Inflammatory macrophage treated with lipopolysaccharide for 4 hours (primary cell): Measurements from ENCODE around the gene PMFBP1.

Experiments used
- DNase-seq: peaks from one replicate; pipeline ENCODE4 v3.0.0-alpha.2; 2020

Gene PMFBP1

DNA sequence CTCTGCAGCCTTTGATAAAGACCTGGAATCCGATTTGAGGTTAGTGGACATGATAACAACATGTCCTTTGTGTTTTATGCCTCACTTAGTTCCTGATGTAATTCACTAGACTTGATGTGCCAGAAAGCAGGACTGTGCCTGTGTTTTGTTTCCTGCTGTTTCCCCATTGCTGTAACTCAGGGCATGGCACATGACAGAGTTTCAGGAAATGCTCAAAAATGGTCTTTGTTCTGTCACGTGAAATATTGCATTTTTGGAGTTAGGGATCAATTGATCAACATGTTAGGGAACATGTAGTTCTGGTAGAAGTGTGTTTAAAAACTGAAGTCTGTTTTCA is 45.6 kb downstream of the PMFBP1 start:
- DNase-seq, result peak; percentile 46

DNA sequence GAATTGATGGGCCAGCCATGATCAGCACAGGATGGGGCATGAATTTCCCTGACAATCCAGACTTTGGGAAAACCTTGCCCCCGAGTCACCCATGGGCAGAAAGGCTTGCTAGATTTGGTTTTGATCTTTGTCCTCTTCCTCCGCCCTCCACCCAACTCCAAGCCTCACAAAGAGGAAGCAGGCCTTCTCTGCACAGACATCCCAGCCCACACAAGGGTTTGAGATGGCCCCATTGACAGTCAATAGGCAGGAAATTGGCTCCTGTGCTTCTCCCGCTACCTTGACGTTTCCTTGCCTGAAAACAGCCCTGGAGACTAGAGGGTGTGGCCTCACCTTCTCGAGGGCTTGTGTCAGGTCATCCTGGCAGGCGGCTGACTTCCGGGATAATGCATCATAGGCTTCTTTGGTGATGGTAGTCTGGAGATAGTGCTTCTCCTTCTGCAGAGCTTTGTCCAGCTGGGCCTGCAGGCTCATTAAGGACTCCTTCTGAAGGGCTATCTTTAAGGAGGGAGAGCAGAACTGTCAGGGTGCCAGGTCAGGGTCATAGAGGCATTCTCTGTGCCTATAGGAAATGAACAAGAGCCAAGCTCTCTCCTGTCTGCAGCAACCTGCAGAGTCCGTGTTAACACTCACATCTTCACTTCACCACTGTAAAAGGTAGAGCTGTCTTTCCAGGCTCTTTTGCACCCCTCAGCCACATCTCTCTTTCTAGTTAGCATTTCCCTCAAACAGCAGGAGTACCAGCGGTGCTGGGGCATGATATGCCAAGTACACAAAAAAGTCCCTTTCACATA is 46.1 kb downstream of the PMFBP1 start:
- peak; percentile 74 for DNase-seq

DNA sequence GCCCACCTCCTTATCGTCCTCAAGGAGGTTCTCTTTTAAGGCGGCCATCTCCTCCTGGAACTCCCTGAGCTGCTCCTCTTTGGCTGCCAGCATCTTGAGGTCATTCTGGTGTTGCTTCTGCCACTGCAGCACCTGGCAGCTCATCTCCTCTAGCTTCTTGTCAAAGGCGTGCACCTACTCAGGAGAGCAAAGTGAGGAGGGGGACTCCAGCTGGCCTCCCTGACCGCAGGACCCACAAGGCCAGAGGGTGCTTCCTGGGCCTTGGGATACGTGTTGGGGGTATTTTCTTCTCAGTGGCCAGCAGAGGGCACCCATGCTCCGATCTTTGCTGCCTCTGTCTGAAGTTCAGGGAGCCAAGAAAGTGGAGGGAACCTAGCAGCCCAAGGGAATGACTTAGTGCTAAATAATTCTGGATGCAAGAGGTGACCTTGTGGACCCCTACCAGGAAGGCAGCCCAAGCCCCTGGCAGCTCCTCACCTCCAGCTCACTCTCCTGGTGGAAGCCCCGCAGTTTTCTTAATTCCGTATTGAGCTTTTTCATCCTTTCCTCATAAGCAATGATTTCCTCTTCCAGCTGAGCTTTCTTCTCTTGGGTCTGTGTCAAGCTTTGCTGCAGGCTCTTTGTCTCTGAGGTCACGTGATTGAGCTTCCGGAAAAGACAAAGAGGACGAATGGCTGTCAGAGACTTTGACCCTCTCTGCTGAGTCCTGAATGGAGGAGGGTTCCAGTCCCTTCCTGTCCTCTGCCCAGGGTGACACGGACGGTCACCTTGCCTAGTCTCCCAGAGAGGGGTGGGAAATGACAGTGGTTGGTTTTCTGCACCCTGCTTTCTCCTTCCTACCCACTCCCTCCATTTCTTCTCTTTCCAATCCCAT is 47.0 kb downstream of the PMFBP1 start:
- peak; percentile 69 for DNase-seq

DNA sequence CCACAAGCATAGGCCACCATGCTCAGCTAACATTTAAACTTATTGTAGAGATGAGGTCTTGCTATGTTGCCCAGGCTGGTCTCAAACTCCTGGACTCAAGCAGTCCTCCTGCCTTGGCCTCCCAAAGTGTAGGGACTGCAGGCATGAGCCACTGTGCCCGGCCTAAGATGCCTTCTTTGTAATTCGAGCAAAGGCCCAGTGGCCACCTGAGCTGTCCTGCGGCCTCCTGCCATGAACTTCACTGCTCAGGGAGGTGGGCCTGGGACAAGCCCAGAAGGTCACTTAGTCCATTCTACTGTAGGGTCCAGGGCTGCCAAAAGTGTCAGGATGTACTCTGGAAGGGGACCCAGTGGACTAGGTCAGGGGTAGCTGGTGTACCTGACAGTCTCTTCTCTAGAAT is 47.8 kb downstream of the PMFBP1 start:
- DNase-seq, result no peak

DNA sequence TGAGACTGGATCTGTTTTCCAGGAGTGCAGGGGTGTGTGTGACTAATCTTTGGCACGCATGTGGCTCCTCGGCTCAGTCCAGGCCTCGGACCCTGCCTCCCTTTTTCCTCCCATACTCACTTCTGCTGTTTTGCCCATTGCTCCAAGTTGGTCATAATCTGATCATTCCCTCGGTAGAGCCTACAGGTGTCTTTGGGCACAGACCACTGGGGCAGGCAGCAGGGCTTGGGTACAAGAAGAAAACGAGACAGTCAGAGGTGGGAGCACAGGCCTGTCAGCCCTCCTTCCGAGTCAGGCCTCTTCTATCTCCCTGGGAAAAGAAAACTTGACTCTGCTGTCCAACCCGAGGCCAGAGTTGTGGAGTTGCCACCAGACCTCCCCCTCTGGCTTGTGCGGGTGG is 48.5 kb downstream of the PMFBP1 start:
- no peak for DNase-seq

DNA sequence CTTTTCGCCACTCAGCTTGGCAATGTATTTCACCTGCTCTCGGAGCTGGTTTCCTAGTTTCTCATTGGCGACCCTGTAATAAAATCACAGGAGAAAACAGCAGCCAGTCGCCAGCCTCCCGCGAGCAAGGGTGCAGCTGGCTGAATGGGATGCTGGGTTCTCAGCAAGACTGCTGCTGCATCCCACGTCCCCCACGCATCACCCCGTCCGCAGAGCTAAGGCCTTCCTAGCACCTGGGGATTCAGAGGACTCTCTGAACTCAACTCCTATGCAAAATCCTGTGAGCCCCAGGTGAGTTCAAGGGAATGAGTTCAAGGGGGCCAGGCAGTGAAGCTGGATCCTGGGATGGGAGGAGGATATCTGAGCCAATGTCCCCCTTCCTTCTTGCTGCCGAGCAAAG is 49.0 kb downstream of the PMFBP1 start:
- DNase-seq, result no peak

DNA sequence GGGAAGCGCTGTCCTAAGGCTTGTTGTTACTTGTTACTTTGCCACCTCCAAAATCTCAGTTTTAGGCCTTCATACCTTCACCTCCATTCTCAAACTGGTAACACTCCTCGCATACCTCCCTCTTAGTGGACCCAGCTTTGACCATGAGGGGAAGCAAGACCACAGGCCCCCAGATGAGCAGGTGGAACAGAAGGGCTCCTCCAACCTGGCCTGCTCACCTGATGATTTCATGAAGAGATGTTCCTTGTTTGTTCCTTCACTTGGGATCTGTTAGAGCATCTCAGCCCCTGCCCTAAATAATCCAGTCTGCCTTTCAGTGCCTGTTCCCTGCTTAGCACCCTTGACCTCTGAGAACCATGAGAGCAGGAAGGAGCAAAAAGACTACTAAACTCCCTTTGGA is 49.6 kb downstream of the PMFBP1 start:
- DNase-seq, result no peak

DNA sequence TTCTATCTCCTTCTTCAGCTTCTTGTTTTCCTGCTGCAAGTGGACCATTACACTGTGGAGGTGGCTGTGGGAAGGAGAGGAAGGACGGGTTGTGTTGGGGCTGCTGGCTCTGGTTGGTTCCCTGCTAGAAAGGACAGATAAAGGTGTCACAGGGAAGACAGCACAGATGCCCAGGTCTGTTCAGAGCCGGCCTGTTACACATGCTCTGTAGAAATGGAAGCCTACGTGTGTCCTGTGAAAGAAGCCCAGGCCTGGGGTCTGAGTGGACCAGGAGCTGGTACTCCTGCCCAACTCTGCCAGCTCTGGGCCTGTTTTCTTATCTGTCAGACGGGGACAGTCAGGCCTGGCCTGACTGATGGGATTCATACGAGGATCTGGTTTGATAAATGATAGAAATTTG is 51.9 kb downstream of the PMFBP1 start:
- DNase-seq, result no peak

DNA sequence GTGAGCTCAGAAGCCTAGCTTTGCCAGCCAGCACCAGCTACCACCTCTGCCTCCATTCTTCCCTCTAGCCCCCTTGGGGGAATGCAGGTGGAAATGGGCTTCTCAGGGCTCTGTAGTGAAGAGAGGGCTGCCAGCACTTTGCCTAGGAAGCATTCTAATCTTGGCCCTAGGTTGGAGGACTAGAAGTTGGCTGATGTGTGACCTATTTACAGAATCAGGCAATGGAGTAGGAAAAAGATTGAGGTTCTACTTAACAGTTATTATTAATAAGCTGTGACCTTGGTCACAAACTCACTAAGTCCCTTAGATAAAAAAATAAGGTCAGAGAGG is 58.4 kb downstream of the PMFBP1 start:
- no peak for DNase-seq

DNA sequence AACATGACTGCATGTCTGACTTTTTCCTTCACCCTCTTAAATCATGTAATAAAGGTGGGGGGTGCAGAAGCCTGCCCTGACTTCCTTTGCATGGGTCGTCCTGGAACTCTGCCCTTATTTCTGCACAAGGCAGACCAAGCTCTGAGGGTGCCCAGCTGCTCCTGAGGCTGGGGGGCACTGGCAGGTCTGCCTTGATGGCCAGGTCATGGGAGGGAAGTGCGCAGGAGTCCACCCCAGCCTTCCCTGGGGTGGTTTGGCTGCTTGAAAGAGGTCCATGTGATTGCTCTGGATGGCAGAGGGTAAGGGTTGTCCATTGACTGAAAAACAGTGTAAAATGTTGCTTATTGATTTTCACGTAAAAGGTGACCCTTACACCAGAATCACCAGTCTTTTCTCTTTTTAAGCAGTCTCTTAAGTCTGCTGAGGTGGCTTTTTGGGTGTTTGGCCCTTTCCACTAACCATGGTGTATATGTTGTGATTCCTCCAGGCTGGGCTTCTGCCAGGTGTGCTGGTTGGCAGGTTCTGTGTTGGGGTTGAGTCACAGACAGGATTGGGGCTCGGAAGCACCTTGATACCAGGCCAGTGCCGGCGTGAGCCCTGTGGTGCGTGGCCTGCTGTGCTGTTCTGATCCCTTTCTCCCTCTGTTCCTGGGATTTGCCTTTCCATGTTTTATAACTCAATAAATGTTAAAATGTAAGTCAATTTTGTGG is 58.9 kb downstream of the PMFBP1 start:
- no peak for DNase-seq

DNA sequence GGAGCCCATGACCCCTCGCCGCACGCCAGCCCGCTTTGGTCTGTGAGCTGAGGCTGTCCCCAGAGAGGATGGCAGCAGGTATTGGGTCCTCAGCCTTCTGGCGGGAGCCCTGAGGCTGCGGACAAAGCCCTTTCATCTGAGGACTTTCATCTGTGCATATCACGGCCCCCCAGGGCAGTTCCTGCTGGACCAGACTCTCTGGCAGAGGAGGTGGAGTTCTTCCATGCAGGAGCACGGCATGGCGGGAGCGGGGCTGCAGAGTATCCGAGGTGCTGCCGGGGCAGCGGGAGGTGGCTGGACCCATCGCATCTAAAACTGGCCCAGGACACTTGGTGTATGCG is 59.5 kb downstream of the PMFBP1 start:
- no peak for DNase-seq

DNA sequence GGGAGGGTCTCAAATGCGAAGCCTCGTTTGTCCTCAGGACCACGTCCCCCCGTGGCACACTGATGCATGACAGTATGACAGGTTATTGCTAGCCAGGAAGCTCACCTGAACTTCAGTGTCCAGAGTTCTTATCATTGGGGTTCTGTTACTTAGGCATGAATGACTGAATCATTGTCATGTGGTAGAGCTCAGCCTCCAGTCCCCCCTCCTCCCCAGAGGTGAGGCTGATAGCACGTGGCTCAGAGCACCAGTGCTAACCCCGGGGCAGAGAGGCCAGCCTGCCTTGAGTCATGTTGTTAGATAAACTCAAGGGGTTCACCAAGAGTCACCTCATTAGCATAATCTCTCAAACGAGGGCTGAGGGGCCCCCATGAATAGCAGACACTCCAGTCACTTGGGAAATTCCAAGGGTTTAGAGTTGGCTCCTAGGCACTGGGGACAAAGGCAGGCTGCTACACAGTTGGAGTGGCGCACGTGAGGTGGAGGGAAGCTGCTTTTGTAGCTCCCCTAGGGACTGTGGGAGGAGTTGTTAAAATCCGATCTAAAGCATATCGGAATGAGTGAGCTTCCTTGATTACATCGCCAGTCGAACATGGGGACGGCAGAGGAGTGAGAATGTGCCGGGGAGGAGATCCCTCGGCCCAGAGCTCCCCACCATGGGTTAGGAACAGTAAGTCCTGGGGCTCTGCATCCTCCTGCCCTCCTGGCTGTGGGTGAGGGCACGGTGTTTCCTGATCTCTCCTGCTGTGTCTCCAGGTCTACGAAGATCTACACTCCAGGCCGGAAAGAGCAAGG is 60.1 kb downstream of the PMFBP1 start:
- DNase-seq, result no peak

DNA sequence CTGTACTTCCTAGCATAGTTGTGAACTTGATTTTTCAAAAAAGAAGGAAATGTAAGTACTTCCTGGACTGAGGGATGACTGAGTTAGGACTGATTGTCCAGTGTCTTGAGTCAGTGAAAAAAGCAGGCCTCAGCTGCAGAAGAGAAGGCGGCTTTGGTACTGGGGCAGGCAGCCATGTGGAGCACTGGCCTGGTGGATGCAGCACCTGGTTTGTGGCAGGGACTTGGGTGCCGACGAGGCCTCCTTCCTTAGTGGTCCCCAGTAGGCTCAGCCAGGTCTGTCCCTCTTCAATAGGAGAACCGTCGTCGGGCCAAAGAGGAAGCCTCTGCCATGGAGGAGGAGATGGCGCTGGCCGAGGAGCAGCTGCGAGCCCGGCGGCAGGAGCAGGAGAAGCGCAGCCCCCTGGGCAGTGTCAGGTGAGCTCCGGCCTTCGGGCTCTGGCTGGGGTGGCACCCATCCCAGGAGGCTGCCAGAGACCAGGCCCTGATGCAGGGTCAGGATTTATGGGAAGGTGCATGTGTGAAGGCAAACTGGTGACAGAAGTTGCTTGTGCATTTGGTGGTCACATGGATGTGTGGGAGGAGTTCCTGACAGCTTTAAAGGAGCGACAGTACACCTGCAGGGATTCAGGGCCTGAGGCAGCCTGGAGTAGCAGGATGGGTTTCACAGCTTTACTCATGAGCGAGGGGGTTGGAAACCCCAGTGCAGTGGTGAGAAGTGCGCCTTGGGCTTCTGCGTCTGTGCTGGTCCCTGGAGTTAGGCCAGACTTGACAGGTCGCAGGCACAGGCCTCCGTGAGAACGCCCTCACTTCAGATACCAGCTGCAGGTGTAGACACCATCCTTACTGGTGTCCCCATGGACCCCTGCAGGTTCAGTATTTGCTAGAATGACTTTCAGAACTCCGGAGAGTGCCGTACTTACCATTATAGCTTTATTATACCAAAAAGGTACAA is 61.0 kb downstream of the PMFBP1 start:
- no peak for DNase-seq

DNA sequence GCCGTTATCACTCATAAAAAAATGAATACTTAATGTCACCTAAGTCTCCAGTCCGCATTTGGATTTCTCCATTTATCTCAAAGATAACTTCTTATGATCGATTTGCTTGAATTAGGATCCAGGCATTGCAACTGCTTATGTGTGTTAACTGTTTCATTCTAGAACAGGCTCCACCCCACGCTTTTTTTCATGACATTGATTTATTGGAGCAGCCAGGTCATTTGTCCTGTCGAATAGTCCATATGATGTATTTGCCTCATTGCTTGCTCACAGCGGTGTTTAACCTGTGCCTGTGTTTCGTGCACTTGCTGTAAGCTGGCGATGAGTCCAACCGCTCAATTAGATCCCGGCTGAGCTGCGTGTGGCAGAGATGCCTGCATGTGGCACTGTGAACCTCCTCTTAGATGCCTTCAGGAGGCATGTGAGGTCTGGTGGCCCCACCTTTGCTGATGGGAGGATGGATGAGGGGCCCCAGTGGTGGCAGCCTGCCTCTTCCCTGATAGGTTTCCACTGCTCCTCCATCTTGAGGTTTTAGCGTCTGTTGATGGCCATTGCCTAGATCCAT is 61.9 kb downstream of the PMFBP1 start:
- DNase-seq, result no peak

DNA sequence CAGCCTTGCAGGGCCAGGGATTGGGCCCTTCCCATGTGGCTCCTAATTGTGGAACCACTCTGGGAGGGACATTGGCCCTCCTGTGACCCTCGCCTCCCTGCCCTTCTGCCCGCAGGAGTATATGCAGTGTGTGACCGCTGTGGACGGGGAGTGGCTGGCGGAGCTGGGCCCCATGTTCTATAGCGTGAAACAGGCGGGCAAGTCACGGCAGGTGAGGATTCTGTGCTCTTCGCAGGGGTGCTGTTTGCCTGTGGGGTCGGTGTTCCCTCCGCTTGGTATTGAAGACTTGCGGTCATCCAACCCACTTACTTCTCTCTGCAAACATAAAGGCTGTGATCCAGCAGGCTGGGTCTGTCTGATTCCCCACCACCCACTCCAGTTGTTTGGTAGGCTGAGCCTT is 62.7 kb downstream of the PMFBP1 start:
- DNase-seq, result no peak

DNA sequence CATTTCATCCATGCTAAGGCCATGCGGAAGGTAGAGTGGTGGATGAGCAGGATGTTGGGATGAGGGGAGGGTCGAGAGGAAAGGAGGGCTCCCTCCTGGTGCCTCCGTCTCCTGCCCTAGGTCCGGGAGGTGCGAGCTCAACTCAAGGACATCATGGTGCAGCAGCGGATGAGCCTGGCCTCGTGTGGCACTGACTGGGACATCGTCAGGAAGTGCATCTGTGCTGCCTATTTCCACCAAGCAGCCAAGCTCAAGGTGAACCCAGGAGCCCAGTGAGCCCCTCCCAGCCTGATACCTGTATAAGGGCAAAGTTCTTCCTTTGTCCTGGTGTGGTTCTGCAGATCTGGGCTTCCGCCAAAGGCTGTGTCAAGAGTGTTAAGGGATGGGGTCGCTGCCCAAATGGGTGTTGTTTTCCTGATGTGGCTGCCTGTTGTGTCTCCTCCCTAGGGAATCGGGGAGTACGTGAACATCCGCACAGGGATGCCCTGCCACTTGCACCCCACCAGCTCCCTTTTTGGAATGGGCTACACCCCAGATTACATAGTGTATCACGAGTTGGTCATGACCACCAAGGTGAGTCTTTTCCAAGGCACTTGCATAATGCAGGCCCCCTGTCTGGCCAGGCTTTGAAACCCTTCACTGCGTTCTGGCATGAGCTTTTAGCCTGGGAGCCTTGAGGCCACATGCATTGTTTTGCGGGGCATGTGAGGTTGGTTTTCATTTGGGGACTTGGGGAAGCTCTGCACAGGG is 63.4 kb downstream of the PMFBP1 start:
- DNase-seq, result no peak

DNA sequence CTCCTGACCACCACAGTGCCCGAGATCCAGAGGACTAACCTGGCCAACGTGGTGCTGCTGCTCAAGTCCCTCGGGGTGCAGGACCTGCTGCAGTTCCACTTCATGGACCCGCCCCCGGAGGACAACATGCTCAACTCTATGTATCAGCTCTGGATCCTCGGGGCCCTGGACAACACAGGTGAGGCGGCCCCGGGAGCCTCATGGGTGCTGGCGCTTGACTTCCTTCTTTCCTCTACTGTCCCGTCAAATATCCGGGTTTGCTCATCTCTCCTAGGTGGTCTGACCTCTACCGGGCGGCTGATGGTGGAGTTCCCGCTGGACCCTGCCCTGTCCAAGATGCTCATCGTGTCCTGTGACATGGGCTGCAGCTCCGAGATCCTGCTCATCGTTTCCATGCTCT is 64.6 kb downstream of the PMFBP1 start:
- no peak for DNase-seq

DNA sequence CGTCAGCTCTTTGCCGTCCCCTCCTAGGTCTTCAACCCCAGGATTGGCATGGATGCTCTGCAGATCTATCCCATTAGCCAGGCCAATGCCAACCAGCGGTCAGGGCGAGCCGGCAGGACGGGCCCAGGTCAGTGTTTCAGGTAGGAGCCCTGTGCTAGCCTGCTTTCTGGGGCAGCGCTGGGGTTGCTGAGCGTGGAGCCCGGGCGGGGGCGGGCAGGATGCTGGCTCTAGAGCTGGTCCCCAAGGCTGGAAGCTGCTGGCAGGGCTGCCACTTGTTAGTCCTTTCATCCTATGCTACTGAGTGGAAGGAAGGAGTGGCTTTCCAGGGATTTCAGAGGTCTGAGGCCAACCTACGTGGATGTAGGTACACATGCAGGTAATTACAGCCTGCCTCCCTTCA is 66.0 kb downstream of the PMFBP1 start:
- DNase-seq, result no peak

DNA sequence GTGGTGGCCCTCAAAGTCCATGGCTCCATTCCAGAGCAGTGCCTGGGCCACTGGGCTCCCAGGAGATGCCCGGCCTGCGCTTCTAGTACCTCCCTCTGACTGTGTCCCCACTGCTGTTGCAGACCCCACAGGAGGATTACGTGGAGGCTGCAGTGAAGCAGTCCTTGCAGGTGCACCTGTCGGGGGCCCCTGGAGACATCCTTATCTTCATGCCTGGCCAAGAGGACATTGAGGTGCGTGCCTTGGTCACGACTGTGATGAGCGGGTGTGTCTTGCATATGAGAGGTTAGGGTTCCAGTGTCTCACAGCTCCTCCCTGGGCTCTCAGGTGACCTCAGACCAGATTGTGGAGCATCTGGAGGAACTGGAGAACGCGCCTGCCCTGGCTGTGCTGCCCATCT is 67.0 kb downstream of the PMFBP1 start:
- no peak for DNase-seq

DNA sequence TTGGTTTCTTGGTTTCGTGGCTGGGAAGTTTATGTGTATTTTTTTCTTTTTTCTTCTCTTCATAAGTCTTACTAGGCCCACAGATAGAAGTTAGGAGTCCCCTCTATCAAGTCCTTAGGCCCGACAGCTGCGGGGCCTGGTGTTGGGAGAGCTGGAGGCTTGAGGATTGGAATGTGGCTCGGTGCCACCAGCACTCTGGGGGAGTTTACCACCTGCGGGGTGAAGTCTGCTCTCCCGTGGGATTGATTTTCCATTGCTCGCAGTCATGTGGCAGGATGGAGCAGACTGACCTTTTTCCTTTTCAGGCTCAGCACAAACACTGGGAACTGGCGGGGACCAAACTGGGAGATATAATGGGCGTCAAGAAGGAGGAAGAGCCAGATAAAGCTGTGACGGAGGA is 70.8 kb downstream of the PMFBP1 start:
- no peak for DNase-seq

DNA sequence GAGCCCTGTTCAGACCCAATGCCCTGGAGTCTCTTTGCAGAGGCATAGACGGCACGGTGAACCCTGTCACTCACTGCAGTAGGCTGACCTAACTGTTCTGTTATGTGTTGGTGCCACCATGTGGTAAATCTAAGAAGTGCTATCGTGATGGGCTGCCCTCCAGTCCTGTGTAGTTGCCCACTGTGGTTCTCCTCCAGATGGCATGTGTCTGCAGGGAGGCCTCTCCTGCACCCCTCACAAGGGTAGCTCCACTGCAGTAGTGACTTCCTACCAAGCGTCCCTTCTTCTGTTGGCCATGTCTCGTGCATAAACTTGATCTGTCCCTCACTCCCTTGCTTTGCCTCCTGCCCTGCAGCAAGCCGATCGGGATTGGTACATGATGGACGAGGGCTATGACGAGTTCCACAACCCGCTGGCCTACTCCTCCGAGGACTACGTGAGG is 72.6 kb downstream of the PMFBP1 start:
- peak; percentile 65 for DNase-seq
